Loucy (cell line): Measurements from ENCODE around the gene PAX5.

Experiments used
- CTCF ChIP-seq: fragments of 200-600 bp; sonication (generic); conservative IDR thresholded peaks from 2 replicates; pipeline ENCODE4 v1.5.1; 2014; ENCODE audit warnings: mild to moderate bottlenecking, antibody characterized with exemption, low read length
- EZH2phosphoT487 ChIP-seq: fragments of 200-600 bp; IDR thresholded peaks from 2 replicates; pipeline ENCODE4 v1.6.1; 2018; ENCODE audit warnings: antibody characterized with exemption, mild to moderate bottlenecking, moderate library complexity, borderline replicate concordance

GRCh38 chr9:37031081-37031480, 3.0 kb downstream of the PAX5 start:
- no peak for TF ChIP-seq CTCF
- TF ChIP-seq EZH2phosphoT487 = no peak
